ENCODE results near the gene NLRP12.
"Not testable (repeated sequence)": the region's sequence is repeated elsewhere in the genome, so short reads cannot be mapped to it uniquely, and the experiment has no call there.

The NLRP12 gene

GRCh38 chr19:53773999-53774398 lies 50.1 kb downstream of the NLRP12 start:
- H3K79me2 ChIP-seq (ENCODE audit: control insufficient read depth, insufficient read depth, low read length, poor library complexity), result peaks cover 2% of the 10 kb centered on the region
- peak overlapping the region; percentile 58 for H4K8ac ChIP-seq (ENCODE audit: low read depth, low read length)

GRCh38 chr19:53772943-53773342 lies 51.2 kb downstream of the NLRP12 start:
- no peak overlapping the region for H3K18ac ChIP-seq (ENCODE audit: low read length)
- H3K27me3 ChIP-seq (ENCODE audit: insufficient read depth, low read length), result no peaks in the 10 kb centered on the region
- H2BK5ac ChIP-seq (ENCODE audit: low read depth, low read length, poor library complexity), result no peak overlapping the region
- peaks cover 1% of the 10 kb centered on the region for H3K9me3 ChIP-seq (ENCODE audit: insufficient read depth, low read depth, low read length)
- no peak overlapping the region for H4K8ac ChIP-seq (ENCODE audit: low read depth, low read length)
- no peak overlapping the region for H2AFZ ChIP-seq (ENCODE audit: insufficient read depth, low read length, poor library complexity)
- peak; percentile 83 to 92 for DNase-seq
- no peak overlapping the region for H3K4me2 ChIP-seq (ENCODE audit: low read length)
- H3K79me1 ChIP-seq (ENCODE audit: low read length), result peaks cover 27% of the 10 kb centered on the region
- peak overlapping the region; percentile 43 for H3K27ac ChIP-seq (ENCODE audit: low read depth, low read length)
- H3K9ac ChIP-seq (ENCODE audit: low read length), result no peak overlapping the region
- H2BK12ac ChIP-seq (ENCODE audit: low read length), result no peak overlapping the region
- no peak overlapping the region for H3K14ac ChIP-seq (ENCODE audit: low read length)
- H2AK5ac ChIP-seq (ENCODE audit: low read length), result no peak overlapping the region
- no peak overlapping the region for H2BK120ac ChIP-seq (ENCODE audit: insufficient read depth, low read length, poor library complexity)
- H3K4me3 ChIP-seq (ENCODE audit: low read depth, low read length), result no peak overlapping the region
- H4K12ac ChIP-seq (ENCODE audit: low read depth, low read length), result no peak overlapping the region
- no CpG with 5 or more reads among the region's 5 CpGs for WGBS (ENCODE audit: extremely low coverage, insufficient coverage, insufficient read length)
- H3K4me1 ChIP-seq (ENCODE audit: control insufficient read depth in 1 of 2, insufficient read depth in 2 of 2, low read length in 2 of 2), result peaks cover 14 to 27% of the 10 kb centered on the region in 2 experiments
- H3K79me2 ChIP-seq (ENCODE audit: control insufficient read depth, insufficient read depth, low read length, poor library complexity), result peaks cover 2% of the 10 kb centered on the region
- no peak overlapping the region for H4K91ac ChIP-seq (ENCODE audit: low read depth, low read length)
- no peak overlapping the region for H3K4ac ChIP-seq (ENCODE audit: low read depth, low read length)
- no peak overlapping the region for H3K23ac ChIP-seq (ENCODE audit: low read length)
- no peaks in the 10 kb centered on the region for H3K36me3 ChIP-seq (ENCODE audit: control insufficient read depth in 1 of 2, insufficient read depth in 2 of 2, low read length in 2 of 2)

More at GRCh38 chr19:53773999-53774398, 50.1 kb downstream of the NLRP12 start:
- Histone ChIP-seq H2BK5ac (ENCODE audit: low read depth, low read length, poor library complexity) (peak overlapping the region; percentile 83), H3K14ac (ENCODE audit: low read length) (peak overlapping the region; percentile 40), H3K4ac (ENCODE audit: low read depth, low read length) (no peak overlapping the region), H3K4me3 (ENCODE audit: low read depth, low read length) (no peak overlapping the region), H4K91ac (ENCODE audit: low read depth, low read length) (peak overlapping the region; percentile 80), H3K9ac (ENCODE audit: low read length) (no peak overlapping the region), H4K12ac (ENCODE audit: low read depth, low read length) (no peak overlapping the region), H3K23ac (ENCODE audit: low read length) (no peak overlapping the region), H2AK5ac (ENCODE audit: low read length) (no peak overlapping the region), H3K4me2 (ENCODE audit: low read length) (no peak overlapping the region), H3K9me3 (ENCODE audit: insufficient read depth, low read depth, low read length) (peaks cover 1% of the 10 kb centered on the region), H3K18ac (ENCODE audit: low read length) (no peak overlapping the region), H2BK120ac (ENCODE audit: insufficient read depth, low read length, poor library complexity) (peak overlapping the region; percentile 89), H3K79me1 (ENCODE audit: low read length) (peaks cover 27% of the 10 kb centered on the region), H3K36me3 (ENCODE audit: control insufficient read depth in 1 of 2, insufficient read depth in 2 of 2, low read length in 2 of 2) (no peaks in the 10 kb centered on the region), H2BK12ac (ENCODE audit: low read length) (no peak overlapping the region), H2AFZ (ENCODE audit: insufficient read depth, low read length, poor library complexity) (no peak overlapping the region), H3K27ac (ENCODE audit: low read depth, low read length) (peak overlapping the region; percentile 72), H3K4me1 (ENCODE audit: control insufficient read depth in 1 of 2, insufficient read depth in 2 of 2, low read length in 2 of 2) (peaks cover 14 to 25% of the 10 kb centered on the region in 2 experiments), H3K27me3 (ENCODE audit: insufficient read depth, low read length) (no peaks in the 10 kb centered on the region)
- DNase-seq, result peak in 1 of 2 donors; percentile 45
- no CpG with 5 or more reads among the region's 4 CpGs for WGBS (ENCODE audit: extremely low coverage, insufficient coverage, insufficient read length)

- no peaks in the 10 kb centered on the region for H3K36me3 ChIP-seq (ENCODE audit: control insufficient read depth in 1 of 2, insufficient read depth in 2 of 2, low read length in 2 of 2)
- H4K8ac ChIP-seq (ENCODE audit: low read depth, low read length), result peak overlapping the region; percentile 93
- peaks cover 2% of the 10 kb centered on the region for H3K79me2 ChIP-seq (ENCODE audit: control insufficient read depth, insufficient read depth, low read length, poor library complexity)
- peak overlapping the region; percentile 100 for H4K91ac ChIP-seq (ENCODE audit: low read depth, low read length)
- H3K27ac ChIP-seq (ENCODE audit: low read depth, low read length), result peak overlapping the region; percentile 94
- peaks cover 14 to 27% of the 10 kb centered on the region in 2 experiments for H3K4me1 ChIP-seq (ENCODE audit: control insufficient read depth in 1 of 2, insufficient read depth in 2 of 2, low read length in 2 of 2)
- peak overlapping the region; percentile 92 for H3K18ac ChIP-seq (ENCODE audit: low read length)
- H3K4ac ChIP-seq (ENCODE audit: low read depth, low read length), result peak overlapping the region; percentile 98
- H2AFZ ChIP-seq (ENCODE audit: insufficient read depth, low read length, poor library complexity), result peak overlapping the region; percentile 63
- peak overlapping the region; percentile 100 for H2BK120ac ChIP-seq (ENCODE audit: insufficient read depth, low read length, poor library complexity)
- peak overlapping the region; percentile 98 for H3K14ac ChIP-seq (ENCODE audit: low read length)
- peak overlapping the region; percentile 99 for H2BK5ac ChIP-seq (ENCODE audit: low read depth, low read length, poor library complexity)
- H3K4me2 ChIP-seq (ENCODE audit: low read length), result peak overlapping the region; percentile 22
- H3K23ac ChIP-seq (ENCODE audit: low read length), result no peak overlapping the region
- peak overlapping the region; percentile 99 for H2AK5ac ChIP-seq (ENCODE audit: low read length)
- peak; percentile 97 to 98 for DNase-seq
- peaks cover 1% of the 10 kb centered on the region for H3K9me3 ChIP-seq (ENCODE audit: insufficient read depth, low read depth, low read length)
- peaks cover 27% of the 10 kb centered on the region for H3K79me1 ChIP-seq (ENCODE audit: low read length)
- WGBS (ENCODE audit: extremely low coverage, insufficient coverage, insufficient read length), result no CpG with 5 or more reads among the region's 4 CpGs
- peak overlapping the region; percentile 85 for H4K12ac ChIP-seq (ENCODE audit: low read depth, low read length)
- peak overlapping the region; percentile 96 for H2BK12ac ChIP-seq (ENCODE audit: low read length)
- no peak overlapping the region for H3K9ac ChIP-seq (ENCODE audit: low read length)
- H3K27me3 ChIP-seq (ENCODE audit: insufficient read depth, low read length), result no peaks in the 10 kb centered on the region
- H3K4me3 ChIP-seq (ENCODE audit: low read depth, low read length), result no peak overlapping the region
Measured at GRCh38 chr19:53771144-53771543, 53.0 kb downstream of the NLRP12 start.

GRCh38 chr19:53769696-53770309 lies 54.3 kb downstream of the NLRP12 start:
- peak; percentile 54 to 60 for DNase-seq
- WGBS (ENCODE audit: extremely low coverage, insufficient coverage, insufficient read length), result no CpG with 5 or more reads among the region's 12 CpGs
- peak overlapping the region; percentile 22 for H3K18ac ChIP-seq (ENCODE audit: low read length)

More at GRCh38 chr19:53769696-53770309, 54.3 kb downstream of the NLRP12 start:
- not testable (repeated sequence) for H3K27ac ChIP-seq (ENCODE audit: low read depth, low read length); H3K9ac ChIP-seq (ENCODE audit: low read length); H2AFZ ChIP-seq (ENCODE audit: insufficient read depth, low read length, poor library complexity); H3K4me2 ChIP-seq (ENCODE audit: low read length); H3K27me3 ChIP-seq (ENCODE audit: insufficient read depth, low read length); H3K4me3 ChIP-seq (ENCODE audit: low read depth, low read length); H3K36me3 ChIP-seq (ENCODE audit: control insufficient read depth in 1 of 2, insufficient read depth in 2 of 2, low read length in 2 of 2); H3K79me2 ChIP-seq (ENCODE audit: control insufficient read depth, insufficient read depth, low read length, poor library complexity); H4K12ac ChIP-seq (ENCODE audit: low read depth, low read length); H3K9me3 ChIP-seq (ENCODE audit: insufficient read depth, low read depth, low read length); H3K23ac ChIP-seq (ENCODE audit: low read length)
- H3K4ac ChIP-seq (ENCODE audit: low read depth, low read length), result peak overlapping the region; percentile 77
- H4K91ac ChIP-seq (ENCODE audit: low read depth, low read length), result peak overlapping the region; percentile 100
- peak overlapping the region; percentile 54 for H2BK5ac ChIP-seq (ENCODE audit: low read depth, low read length, poor library complexity)
- H3K4me1 ChIP-seq (ENCODE audit: control insufficient read depth in 1 of 2, insufficient read depth in 2 of 2, low read length in 2 of 2), result peaks cover 7 to 16% of the 10 kb centered on the region in 2 experiments
- peak overlapping the region; percentile 86 for H2AK5ac ChIP-seq (ENCODE audit: low read length)
- peaks cover 15% of the 10 kb centered on the region for H3K79me1 ChIP-seq (ENCODE audit: low read length)
- peak overlapping the region; percentile 98 for H3K14ac ChIP-seq (ENCODE audit: low read length)
- peak overlapping the region; percentile 57 for H4K8ac ChIP-seq (ENCODE audit: low read depth, low read length)
- peak overlapping the region; percentile 92 for H2BK12ac ChIP-seq (ENCODE audit: low read length)
- peak overlapping the region; percentile 68 for H2BK120ac ChIP-seq (ENCODE audit: insufficient read depth, low read length, poor library complexity)
